HG03175 (cell line): ENCODE results near the gene ASRGL1.

Experiments
- ATAC-seq: cut with Tn5 transposase; IDR thresholded peaks from one replicate; pipeline ENCODE4 v1.9.1; 2021; ENCODE audit warnings: mild to moderate bottlenecking, moderate library complexity; ENCODE audit not compliant: unreplicated experiment

Gene ASRGL1

DNA sequence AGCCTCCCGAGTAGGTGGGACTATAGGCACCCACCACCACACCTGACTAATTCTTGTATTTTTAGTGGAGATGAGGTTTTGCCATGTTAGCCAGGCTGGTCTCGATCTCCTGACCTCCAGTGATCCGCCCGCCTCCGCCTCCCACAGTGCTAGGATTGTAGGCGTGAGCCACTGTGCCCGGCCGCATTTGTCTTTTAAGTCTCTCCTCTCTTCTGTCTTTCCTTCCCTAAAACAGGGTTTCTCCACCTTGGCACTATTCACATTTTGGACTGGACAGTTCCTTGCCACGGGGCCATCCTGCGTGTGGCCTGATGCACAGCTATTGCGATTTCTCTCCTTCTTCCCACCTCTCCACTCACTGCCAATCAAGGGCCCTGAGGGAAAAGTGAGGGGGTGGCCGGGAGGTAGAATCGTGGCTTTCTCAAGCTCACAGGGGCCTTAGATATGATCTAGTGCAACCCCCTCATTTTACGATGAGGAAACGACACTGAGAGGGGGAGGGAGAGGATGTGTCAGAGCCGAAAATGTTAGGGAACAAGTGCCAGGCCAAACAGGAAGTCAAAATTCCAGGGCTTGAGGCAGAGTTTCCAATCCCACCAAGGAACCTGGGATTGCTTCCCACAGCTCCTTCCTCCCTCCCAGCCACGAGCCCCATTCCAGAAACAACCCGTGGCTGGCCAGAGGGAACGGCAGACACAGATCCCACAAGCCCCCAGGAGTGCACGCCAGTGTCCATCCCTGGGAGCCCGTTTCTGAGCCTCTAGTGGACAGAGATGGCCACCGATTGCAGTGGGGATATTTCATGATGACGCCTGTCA lies 102.7 kb downstream of the ASRGL1 start:
- ATAC-seq, result no peak
